GM23338 (cell line): ENCODE data around the gene HIVEP3. TPM values are rescaled to one million over a fixed set of nuclear protein-coding genes. Genes with fewer than 3 reads are reported as not detected.

Experiments
- ATAC-seq: fragments of 200-7000 bp; cut with Tn5 transposase; 3 replicates; pipeline ENCODE4 v1.9.1; 2020
- DNase-seq: peaks from one replicate; pipeline ENCODE4 v3.0.0-alpha.2; 2015; ENCODE audit warnings: low spot score
- H2AFZ ChIP-seq: fragments of 200-600 bp; sonication (generic); 2 replicates; pipeline ENCODE4 v1.8.0; 2016; ENCODE audit warnings: antibody characterized with exemption, mild to moderate bottlenecking, moderate library complexity
- H3F3A ChIP-seq: fragments of 200-600 bp; sonication (generic); replicated peaks from 2 replicates; pipeline ENCODE4 v1.8.0; 2017; ENCODE audit warnings: antibody characterized with exemption, mixed run types, low read depth
- H3K27ac ChIP-seq: fragments of 200-600 bp; sonication (generic); 2 replicates; pipeline ENCODE4 v1.6.1; 2016; ENCODE audit warnings: low read depth
- H3K27me3 ChIP-seq: fragments of 200-600 bp; sonication (generic); 2 replicates; pipeline ENCODE4 v1.8.0; 2016; ENCODE audit warnings: mild to moderate bottlenecking, mixed run types, moderate library complexity; ENCODE audit not compliant: insufficient read depth
- H3K36me3 ChIP-seq: fragments of 200-600 bp; sonication (generic); 2 replicates; pipeline ENCODE4 v1.8.0; 2016; ENCODE audit warnings: mild to moderate bottlenecking; ENCODE audit not compliant: insufficient read depth
- H3K4me1 ChIP-seq: fragments of 200-600 bp; sonication (generic); 2 replicates; pipeline ENCODE4 v1.8.0; 2016; ENCODE audit warnings: mild to moderate bottlenecking, moderate library complexity; ENCODE audit not compliant: insufficient read depth
- H3K4me2 ChIP-seq: fragments of 200-600 bp; sonication (generic); 2 replicates; pipeline ENCODE4 v1.7.1; 2017; ENCODE audit warnings: mixed run types
- H3K4me3 ChIP-seq: fragments of 200-600 bp; sonication (generic); 2 replicates; pipeline ENCODE4 v1.6.1; 2016; ENCODE audit warnings: mixed run types
- H3K79me2 ChIP-seq: fragments of 200-600 bp; sonication (generic); replicated peaks from 2 replicates; pipeline ENCODE4 v1.8.0; 2017; ENCODE audit warnings: mild to moderate bottlenecking; ENCODE audit not compliant: insufficient read depth
- H3K9me2 ChIP-seq: fragments of 200-600 bp; sonication (generic); 2 replicates; pipeline ENCODE4 v1.8.0; 2017; ENCODE audit not compliant: insufficient read depth
- H4K20me1 ChIP-seq: fragments of 200-600 bp; sonication (generic); replicated peaks from 2 replicates; pipeline ENCODE4 v1.8.0; 2017; ENCODE audit warnings: mild to moderate bottlenecking; ENCODE audit not compliant: insufficient read depth
- H3K27ac Mint-ChIP-seq: 2 replicates; pipeline ENCODE4 v1.8.0; 2020; ENCODE audit warnings: inconsistent platforms, mild to moderate bottlenecking, moderate library complexity, mixed read lengths
- H3K27me3 Mint-ChIP-seq: 3 replicates; pipeline ENCODE4 v1.8.0; 2022; ENCODE audit warnings: low read depth, mild to moderate bottlenecking, moderate library complexity, mixed read lengths, inconsistent platforms; ENCODE audit not compliant: insufficient read depth, poor library complexity
- H3K36me3 Mint-ChIP-seq: 3 replicates; pipeline ENCODE4 v1.8.0; 2021; ENCODE audit warnings: low read depth, mild to moderate bottlenecking, inconsistent platforms, moderate library complexity, mixed read lengths
- H3K4me1 Mint-ChIP-seq: 3 replicates; pipeline ENCODE4 v1.8.0; 2020; ENCODE audit warnings: mild to moderate bottlenecking, inconsistent platforms, mixed read lengths
- H3K4me3 Mint-ChIP-seq: 3 replicates; pipeline ENCODE4 v1.8.0; 2021; ENCODE audit warnings: moderate library complexity, mild to moderate bottlenecking, inconsistent platforms, mixed read lengths
- H3K9me3 Mint-ChIP-seq: 3 replicates; pipeline ENCODE4 v1.8.0; 2020; ENCODE audit warnings: moderate library complexity, mild to moderate bottlenecking, inconsistent platforms, mixed read lengths
- CREB1 ChIP-seq: fragments of 250-450 bp; sonication (Bioruptor Pico); IDR thresholded peaks from 2 replicates; pipeline ENCODE4 v1.5.0; 2020; ENCODE audit warnings: low read depth, mild to moderate bottlenecking, moderate library complexity
- EZH2phosphoT487 ChIP-seq: fragments of 200-600 bp; sonication (generic); IDR thresholded peaks from one replicate; pipeline ENCODE4 v1.8.1; 2018; ENCODE audit warnings: antibody characterized with exemption; ENCODE audit not compliant: unreplicated experiment
- JUNB ChIP-seq: IDR thresholded peaks from one replicate; pipeline ENCODE4 v1.6.1; 2016; ENCODE audit warnings: antibody characterized with exemption; ENCODE audit not compliant: unreplicated experiment
- POLR2AphosphoS5 ChIP-seq: IDR thresholded peaks from 2 replicates; pipeline ENCODE4 v1.6.1; 2016; ENCODE audit warnings: antibody characterized with exemption, low read depth
- STAT1 ChIP-seq: IDR thresholded peaks from one replicate; pipeline ENCODE4 v1.6.1; 2016; ENCODE audit warnings: antibody characterized with exemption; ENCODE audit not compliant: unreplicated experiment
- polyA plus RNA-seq: library from polyadenylated mRNA; unstranded; fragments of >200 nt; fragmentation: Nextera tagmentation; extraction: Ambion mirVana; gene quantifications from 2 replicates; pipeline ENCODE4 v1.2.1, GENCODE V29; 2016
- total RNA-seq: library from RNA; depleted of rRNA; stranded (reverse); fragments of >200 nt; shearing (Covaris generic); gene quantifications from 2 replicates; pipeline ENCODE4 v1.2.3, GENCODE V29; 2014
- TF ChIP-seq, protein P1 (sequence below): fragments of 250-450 bp; sonication (Bioruptor Pico); IDR thresholded peaks from 2 replicates; pipeline ENCODE4 v1.5.0; 2020; ENCODE audit warnings: mild to moderate bottlenecking, moderate library complexity
- TF ChIP-seq, protein P2 (sequence below): IDR thresholded peaks from 2 replicates; pipeline ENCODE4 v1.6.1; 2016; ENCODE audit warnings: antibody characterized with exemption
- TF ChIP-seq, protein P3 (sequence below): IDR thresholded peaks from one replicate; pipeline ENCODE4 v1.6.1; 2018; ENCODE audit warnings: antibody characterized with exemption; ENCODE audit not compliant: unreplicated experiment

Gene HIVEP3
- total and polyA plus RNA-seq, 2 experiments from 2014 or later: 0.14 to 0.24 TPM

DNA sequence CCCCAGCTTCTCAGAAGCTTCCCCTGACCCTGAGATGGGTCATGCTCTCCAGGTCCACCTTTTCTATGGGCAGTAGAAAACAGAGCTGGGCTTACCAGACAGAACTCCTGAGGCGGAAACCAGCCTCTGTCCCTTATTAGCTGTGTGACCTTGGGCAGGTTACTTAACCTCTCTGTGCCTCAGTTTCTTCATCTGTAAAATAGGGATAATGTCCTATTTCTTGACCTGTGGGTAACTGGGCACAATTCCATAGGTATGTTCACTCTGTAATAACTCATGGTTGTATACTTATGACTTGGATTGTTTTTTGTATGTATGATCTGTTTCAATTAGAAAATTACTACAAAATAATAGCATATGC is 377.1 kb downstream of the HIVEP3 start:
- no peak overlapping the region for H3K27ac Mint-ChIP-seq
- no peaks in the 10 kb centered on the region for H3K4me1 ChIP-seq
- no peaks in the 10 kb centered on the region for H3K27me3 ChIP-seq
- no peak overlapping the region for H2AFZ ChIP-seq
- H3K36me3 ChIP-seq: no peaks in the 10 kb centered on the region
- H3K4me2 ChIP-seq: no peak overlapping the region
- H3K27me3 Mint-ChIP-seq: peaks cover 6% of the 10 kb centered on the region
- no peaks in the 10 kb centered on the region for H3K79me2 ChIP-seq
- no peaks in the 10 kb centered on the region for H3K4me1 Mint-ChIP-seq
- no peak overlapping the region for H3K4me3 ChIP-seq
- H3K36me3 Mint-ChIP-seq: peaks cover 4% of the 10 kb centered on the region; the same call in 1 of the 3 replicates
- no peaks in the 10 kb centered on the region for H4K20me1 ChIP-seq
- H3K4me3 Mint-ChIP-seq: no peak overlapping the region
- DNase-seq (no peak), ATAC-seq (no peak)
- no peaks in the 10 kb centered on the region for H3F3A ChIP-seq
- no peak for TF ChIP-seq POLR2AphosphoS5
- TF ChIP-seq EZH2phosphoT487: no peak
- no peak for TF ChIP-seq CREB1 (CRISPR knock-in tag)
- no peak for TF ChIP-seq JUNB
- H3K9me3 Mint-ChIP-seq: peaks cover 18% of the 10 kb centered on the region
- no peaks in the 10 kb centered on the region for H3K9me2 ChIP-seq
- no peak overlapping the region for H3K27ac ChIP-seq

DNA sequence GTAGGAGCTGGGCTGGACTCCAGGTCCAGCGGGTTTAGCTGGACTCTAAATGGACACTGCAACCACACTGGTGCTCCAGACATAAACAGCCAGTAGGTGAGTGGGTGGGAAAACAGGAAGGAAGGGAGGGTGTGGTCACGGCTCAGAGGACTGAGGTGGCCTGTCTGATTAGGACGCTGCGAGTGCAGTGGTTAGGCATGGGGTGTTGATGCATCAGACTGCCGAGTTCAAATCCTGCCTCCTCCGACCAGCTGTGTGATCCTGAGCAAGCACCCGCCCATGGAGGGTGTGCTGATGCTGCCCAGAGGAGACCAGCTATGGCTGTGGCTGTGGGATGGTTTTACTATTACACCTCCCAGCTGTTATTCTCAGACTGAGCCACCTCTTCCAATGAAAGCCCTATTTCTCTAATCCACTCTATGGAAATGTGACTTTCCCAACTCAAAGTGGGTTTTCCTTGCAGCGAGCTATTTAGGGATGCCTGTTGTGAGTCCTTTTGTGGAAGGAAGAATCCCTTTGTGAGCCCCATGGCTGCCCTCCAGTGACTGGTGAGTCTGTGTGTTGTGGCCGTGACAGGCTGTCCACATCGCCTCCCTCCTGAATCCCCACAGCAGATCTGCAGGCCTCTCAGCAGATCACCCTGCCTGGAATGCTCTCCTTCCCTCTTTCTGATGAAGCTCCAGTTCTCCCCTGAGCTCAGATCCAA is 377.7 kb downstream of the HIVEP3 start:
- peaks cover 10% of the 10 kb centered on the region for H3K27me3 Mint-ChIP-seq
- Histone ChIP-seq H3K27me3 (no peaks in the 10 kb centered on the region), H2AFZ (no peak overlapping the region), H3K4me2 (no peak overlapping the region), H3K4me1 (no peaks in the 10 kb centered on the region), H3F3A (no peaks in the 10 kb centered on the region), H3K36me3 (no peaks in the 10 kb centered on the region), H3K9me2 (no peaks in the 10 kb centered on the region), H3K4me3 (no peak overlapping the region), H3K27ac (no peak overlapping the region), H3K79me2 (no peaks in the 10 kb centered on the region), H4K20me1 (no peaks in the 10 kb centered on the region)
- ATAC-seq (peak; percentile 41; the same call in 2 of the 3 replicates), DNase-seq (no peak)
- no peak overlapping the region for H3K4me3 Mint-ChIP-seq
- H3K27ac Mint-ChIP-seq: no peak overlapping the region
- H3K9me3 Mint-ChIP-seq: peaks cover 18% of the 10 kb centered on the region
- TF ChIP-seq, protein P1, sequence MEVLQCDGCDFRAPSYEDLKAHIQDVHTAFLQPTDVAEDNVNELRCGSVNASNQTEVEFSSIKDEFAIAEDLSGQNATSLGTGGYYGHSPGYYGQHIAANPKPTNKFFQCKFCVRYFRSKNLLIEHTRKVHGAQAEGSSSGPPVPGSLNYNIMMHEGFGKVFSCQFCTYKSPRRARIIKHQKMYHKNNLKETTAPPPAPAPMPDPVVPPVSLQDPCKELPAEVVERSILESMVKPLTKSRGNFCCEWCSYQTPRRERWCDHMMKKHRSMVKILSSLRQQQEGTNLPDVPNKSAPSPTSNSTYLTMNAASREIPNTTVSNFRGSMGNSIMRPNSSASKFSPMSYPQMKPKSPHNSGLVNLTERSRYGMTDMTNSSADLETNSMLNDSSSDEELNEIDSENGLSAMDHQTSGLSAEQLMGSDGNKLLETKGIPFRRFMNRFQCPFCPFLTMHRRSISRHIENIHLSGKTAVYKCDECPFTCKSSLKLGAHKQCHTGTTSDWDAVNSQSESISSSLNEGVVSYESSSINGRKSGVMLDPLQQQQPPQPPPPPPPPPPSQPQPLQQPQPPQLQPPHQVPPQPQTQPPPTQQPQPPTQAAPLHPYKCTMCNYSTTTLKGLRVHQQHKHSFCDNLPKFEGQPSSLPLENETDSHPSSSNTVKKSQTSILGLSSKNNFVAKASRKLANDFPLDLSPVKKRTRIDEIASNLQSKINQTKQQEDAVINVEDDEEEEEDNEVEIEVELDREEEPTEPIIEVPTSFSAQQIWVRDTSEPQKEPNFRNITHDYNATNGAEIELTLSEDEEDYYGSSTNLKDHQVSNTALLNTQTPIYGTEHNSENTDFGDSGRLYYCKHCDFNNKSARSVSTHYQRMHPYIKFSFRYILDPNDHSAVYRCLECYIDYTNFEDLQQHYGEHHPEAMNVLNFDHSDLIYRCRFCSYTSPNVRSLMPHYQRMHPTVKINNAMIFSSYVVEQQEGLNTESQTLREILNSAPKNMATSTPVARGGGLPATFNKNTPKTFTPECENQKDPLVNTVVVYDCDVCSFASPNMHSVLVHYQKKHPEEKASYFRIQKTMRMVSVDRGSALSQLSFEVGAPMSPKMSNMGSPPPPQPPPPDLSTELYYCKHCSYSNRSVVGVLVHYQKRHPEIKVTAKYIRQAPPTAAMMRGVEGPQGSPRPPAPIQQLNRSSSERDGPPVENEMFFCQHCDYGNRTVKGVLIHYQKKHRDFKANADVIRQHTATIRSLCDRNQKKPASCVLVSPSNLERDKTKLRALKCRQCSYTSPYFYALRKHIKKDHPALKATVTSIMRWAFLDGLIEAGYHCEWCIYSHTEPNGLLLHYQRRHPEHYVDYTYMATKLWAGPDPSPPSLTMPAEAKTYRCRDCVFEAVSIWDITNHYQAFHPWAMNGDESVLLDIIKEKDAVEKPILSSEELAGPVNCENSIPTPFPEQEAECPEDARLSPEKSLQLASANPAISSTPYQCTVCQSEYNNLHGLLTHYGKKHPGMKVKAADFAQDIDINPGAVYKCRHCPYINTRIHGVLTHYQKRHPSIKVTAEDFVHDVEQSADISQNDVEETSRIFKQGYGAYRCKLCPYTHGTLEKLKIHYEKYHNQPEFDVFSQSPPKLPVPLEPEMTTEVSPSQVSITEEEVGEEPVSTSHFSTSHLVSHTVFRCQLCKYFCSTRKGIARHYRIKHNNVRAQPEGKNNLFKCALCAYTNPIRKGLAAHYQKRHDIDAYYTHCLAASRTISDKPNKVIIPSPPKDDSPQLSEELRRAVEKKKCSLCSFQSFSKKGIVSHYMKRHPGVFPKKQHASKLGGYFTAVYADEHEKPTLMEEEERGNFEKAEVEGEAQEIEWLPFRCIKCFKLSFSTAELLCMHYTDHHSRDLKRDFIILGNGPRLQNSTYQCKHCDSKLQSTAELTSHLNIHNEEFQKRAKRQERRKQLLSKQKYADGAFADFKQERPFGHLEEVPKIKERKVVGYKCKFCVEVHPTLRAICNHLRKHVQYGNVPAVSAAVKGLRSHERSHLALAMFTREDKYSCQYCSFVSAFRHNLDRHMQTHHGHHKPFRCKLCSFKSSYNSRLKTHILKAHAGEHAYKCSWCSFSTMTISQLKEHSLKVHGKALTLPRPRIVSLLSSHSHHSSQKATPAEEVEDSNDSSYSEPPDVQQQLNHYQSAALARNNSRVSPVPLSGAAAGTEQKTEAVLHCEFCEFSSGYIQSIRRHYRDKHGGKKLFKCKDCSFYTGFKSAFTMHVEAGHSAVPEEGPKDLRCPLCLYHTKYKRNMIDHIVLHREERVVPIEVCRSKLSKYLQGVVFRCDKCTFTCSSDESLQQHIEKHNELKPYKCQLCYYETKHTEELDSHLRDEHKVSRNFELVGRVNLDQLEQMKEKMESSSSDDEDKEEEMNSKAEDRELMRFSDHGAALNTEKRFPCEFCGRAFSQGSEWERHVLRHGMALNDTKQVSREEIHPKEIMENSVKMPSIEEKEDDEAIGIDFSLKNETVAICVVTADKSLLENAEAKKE (CRISPR knock-in tag): no peak
- TF ChIP-seq STAT1: no peak
- no peak for TF ChIP-seq JUNB
- TF ChIP-seq, protein P2, sequence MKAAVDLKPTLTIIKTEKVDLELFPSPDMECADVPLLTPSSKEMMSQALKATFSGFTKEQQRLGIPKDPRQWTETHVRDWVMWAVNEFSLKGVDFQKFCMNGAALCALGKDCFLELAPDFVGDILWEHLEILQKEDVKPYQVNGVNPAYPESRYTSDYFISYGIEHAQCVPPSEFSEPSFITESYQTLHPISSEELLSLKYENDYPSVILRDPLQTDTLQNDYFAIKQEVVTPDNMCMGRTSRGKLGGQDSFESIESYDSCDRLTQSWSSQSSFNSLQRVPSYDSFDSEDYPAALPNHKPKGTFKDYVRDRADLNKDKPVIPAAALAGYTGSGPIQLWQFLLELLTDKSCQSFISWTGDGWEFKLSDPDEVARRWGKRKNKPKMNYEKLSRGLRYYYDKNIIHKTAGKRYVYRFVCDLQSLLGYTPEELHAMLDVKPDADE: no peak
- TF ChIP-seq, protein P3, sequence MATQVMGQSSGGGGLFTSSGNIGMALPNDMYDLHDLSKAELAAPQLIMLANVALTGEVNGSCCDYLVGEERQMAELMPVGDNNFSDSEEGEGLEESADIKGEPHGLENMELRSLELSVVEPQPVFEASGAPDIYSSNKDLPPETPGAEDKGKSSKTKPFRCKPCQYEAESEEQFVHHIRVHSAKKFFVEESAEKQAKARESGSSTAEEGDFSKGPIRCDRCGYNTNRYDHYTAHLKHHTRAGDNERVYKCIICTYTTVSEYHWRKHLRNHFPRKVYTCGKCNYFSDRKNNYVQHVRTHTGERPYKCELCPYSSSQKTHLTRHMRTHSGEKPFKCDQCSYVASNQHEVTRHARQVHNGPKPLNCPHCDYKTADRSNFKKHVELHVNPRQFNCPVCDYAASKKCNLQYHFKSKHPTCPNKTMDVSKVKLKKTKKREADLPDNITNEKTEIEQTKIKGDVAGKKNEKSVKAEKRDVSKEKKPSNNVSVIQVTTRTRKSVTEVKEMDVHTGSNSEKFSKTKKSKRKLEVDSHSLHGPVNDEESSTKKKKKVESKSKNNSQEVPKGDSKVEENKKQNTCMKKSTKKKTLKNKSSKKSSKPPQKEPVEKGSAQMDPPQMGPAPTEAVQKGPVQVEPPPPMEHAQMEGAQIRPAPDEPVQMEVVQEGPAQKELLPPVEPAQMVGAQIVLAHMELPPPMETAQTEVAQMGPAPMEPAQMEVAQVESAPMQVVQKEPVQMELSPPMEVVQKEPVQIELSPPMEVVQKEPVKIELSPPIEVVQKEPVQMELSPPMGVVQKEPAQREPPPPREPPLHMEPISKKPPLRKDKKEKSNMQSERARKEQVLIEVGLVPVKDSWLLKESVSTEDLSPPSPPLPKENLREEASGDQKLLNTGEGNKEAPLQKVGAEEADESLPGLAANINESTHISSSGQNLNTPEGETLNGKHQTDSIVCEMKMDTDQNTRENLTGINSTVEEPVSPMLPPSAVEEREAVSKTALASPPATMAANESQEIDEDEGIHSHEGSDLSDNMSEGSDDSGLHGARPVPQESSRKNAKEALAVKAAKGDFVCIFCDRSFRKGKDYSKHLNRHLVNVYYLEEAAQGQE: no peak
- H3K4me1 Mint-ChIP-seq: no peaks in the 10 kb centered on the region
- H3K36me3 Mint-ChIP-seq: peaks cover 4% of the 10 kb centered on the region; the same call in 1 of the 3 replicates
